Karpas-422 (cell line): ENCODE results near the gene MNT. TPM values are rescaled to one million over a fixed set of nuclear protein-coding genes. Genes with fewer than 3 reads are reported as not detected.

Source experiments
- DNase-seq: peaks from one replicate; pipeline ENCODE4 v3.0.0-alpha.2; 2015
- H2AFZ ChIP-seq: fragments of 200-600 bp; sonication (generic); 2 replicates; pipeline ENCODE4 v1.6.1; 2014; ENCODE audit warnings: antibody characterized with exemption, low read length, mixed read lengths
- H3K27ac ChIP-seq: fragments of 200-600 bp; sonication (generic); 2 replicates; pipeline ENCODE4 v1.5.1; 2014; ENCODE audit warnings: mild to moderate bottlenecking, low read length, moderate library complexity
- H3K27me3 ChIP-seq: fragments of 200-600 bp; sonication (generic); 2 replicates; pipeline ENCODE4 v1.6.1; 2014; ENCODE audit warnings: low read length, mixed read lengths
- H3K36me3 ChIP-seq: fragments of 200-600 bp; sonication (generic); 2 replicates; pipeline ENCODE4 v1.6.1; 2014; ENCODE audit warnings: low read length, mixed read lengths; ENCODE audit not compliant: insufficient read depth
- H3K4me1 ChIP-seq: fragments of 200-600 bp; sonication (generic); 2 replicates; pipeline ENCODE4 v1.6.1; 2014; ENCODE audit warnings: mild to moderate bottlenecking, low read length, mixed read lengths
- H3K4me2 ChIP-seq: fragments of 200-600 bp; sonication (generic); 2 replicates; pipeline ENCODE4 v1.6.1; 2014; ENCODE audit warnings: low read length, low read depth, mild to moderate bottlenecking; ENCODE audit not compliant: poor library complexity, severe bottlenecking
- H3K4me3 ChIP-seq: fragments of 200-600 bp; sonication (generic); 2 replicates; pipeline ENCODE4 v1.5.1; 2014; ENCODE audit warnings: mild to moderate bottlenecking, antibody characterized with exemption, low read length, mixed read lengths
- H3K79me2 ChIP-seq: fragments of 200-600 bp; sonication (generic); 2 replicates; pipeline ENCODE4 v1.6.1; 2014; ENCODE audit warnings: mild to moderate bottlenecking, low read length, mixed read lengths
- H3K9ac ChIP-seq: fragments of 200-600 bp; sonication (generic); 2 replicates; pipeline ENCODE4 v1.6.0; 2014; ENCODE audit warnings: low read length
- H3K9me2 ChIP-seq: fragments of 200-600 bp; sonication (generic), shearing (Covaris generic); replicated peaks from 2 replicates; pipeline ENCODE4 v1.6.0; 2014; ENCODE audit warnings: mild to moderate bottlenecking, low read length, moderate library complexity; ENCODE audit not compliant: insufficient read depth
- H3K9me3 ChIP-seq: fragments of 300-700, 200-600 bp; sonication (generic); 2 replicates; pipeline ENCODE4 v1.6.1; 2014; ENCODE audit warnings: low read length, mixed read lengths
- H4K20me1 ChIP-seq: fragments of 200-600 bp; sonication (generic); 2 replicates; pipeline ENCODE4 v1.6.1; 2014; ENCODE audit warnings: mild to moderate bottlenecking, antibody characterized with exemption, low read length, low read depth; ENCODE audit not compliant: insufficient read depth
- total RNA-seq: library from RNA; depleted of rRNA; stranded (reverse); fragments of >200 nt; shearing (Covaris generic); gene quantifications from 2 replicates; pipeline ENCODE4 v1.2.3, GENCODE V29; 2014; ENCODE audit warnings: low replicate concordance

The MNT gene
- total RNA-seq, 1 experiment from 2014 or later = 6.3 TPM

DNA sequence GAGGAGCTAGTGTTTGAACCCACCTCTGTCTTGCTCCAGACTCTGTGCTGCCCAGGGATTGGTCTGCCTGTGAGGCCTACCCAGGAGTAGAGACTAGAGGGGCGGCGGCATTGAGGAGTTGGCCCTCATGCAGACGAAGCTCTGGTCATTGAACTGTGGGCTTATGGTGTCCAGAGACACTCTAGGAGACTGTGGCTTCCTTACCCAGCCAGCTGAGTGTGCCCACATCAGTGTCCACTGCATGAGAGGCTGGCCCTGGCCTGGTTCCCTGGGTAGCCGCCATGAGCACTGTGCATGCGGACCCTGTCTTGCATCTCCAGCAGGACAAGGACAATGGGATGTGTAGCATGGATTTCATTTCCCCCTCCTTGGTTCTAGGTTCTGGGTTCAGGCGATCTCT lies 49.6 kb downstream of the MNT start:
- no peaks in the 10 kb centered on the region for H3K9me2 ChIP-seq
- H3K36me3 ChIP-seq = no peaks in the 10 kb centered on the region
- no peak overlapping the region for H3K27ac ChIP-seq
- H3K4me1 ChIP-seq = peaks cover 3% of the 10 kb centered on the region; the same call in 1 of the 2 replicates
- H4K20me1 ChIP-seq = no peaks in the 10 kb centered on the region
- no peaks in the 10 kb centered on the region for H3K27me3 ChIP-seq
- H3K4me3 ChIP-seq = no peak overlapping the region
- H3K4me2 ChIP-seq = no peak overlapping the region
- no peak overlapping the region for H2AFZ ChIP-seq
- no peak for DNase-seq
- no peaks in the 10 kb centered on the region for H3K9me3 ChIP-seq
- H3K9ac ChIP-seq = no peak overlapping the region
- peaks cover 14% of the 10 kb centered on the region for H3K79me2 ChIP-seq

DNA sequence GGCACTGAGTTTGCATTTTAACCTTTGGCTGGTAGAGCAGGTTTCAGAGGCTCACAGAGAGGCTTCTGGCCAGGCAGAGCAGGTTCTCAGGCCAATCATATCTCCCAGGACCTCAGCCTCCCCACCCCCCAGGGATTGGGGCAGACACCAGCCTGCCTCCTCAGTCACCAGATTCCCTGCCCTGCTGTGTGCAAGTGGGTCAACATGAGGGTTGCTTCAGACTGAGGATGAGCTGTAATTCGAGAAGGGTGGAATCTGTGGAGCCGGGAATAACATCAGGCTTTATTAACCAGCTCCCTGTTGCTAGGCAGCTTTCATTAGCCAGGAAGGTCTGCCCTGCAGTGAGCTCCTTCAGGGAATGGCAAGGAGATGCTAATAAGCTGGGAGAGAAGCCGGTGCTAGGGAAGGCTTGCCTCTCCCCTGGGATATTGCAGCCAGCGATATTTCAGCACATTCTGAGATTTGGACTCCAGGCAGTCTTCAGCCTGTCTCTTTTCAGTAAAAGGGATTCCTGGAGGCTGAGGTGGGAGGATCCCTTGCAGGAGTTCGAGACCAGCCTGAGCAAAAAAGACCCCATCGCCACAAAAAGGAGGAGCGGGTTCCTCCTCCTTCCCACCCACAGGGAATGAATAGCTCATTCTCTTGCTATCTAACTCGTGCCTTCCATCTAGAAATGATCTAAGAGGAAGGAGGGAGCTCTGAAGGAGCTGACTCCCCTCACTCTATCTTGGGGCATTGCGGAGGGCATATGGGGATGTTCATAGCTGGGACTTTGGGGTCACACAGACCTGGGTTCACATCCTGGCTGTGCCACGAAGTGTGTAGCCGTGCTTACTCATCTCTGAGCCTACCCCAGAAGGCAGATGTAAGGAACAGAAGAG lies 52.8 kb downstream of the MNT start:
- Histone ChIP-seq H3K36me3 (no peaks in the 10 kb centered on the region), H3K4me3 (no peak overlapping the region), H3K79me2 (peaks cover 13% of the 10 kb centered on the region), H3K9ac (no peak overlapping the region), H3K4me2 (no peak overlapping the region), H3K9me3 (no peaks in the 10 kb centered on the region), H3K27ac (no peak overlapping the region), H3K9me2 (no peaks in the 10 kb centered on the region), H2AFZ (no peak overlapping the region), H4K20me1 (no peaks in the 10 kb centered on the region), H3K4me1 (no peaks in the 10 kb centered on the region), H3K27me3 (no peaks in the 10 kb centered on the region)
- DNase-seq = no peak

GRCh38 chr17:2346475-2346874 lies 54.4 kb downstream of the MNT start:
- Histone ChIP-seq H3K79me2 (peaks cover 14% of the 10 kb centered on the region), H2AFZ (no peak overlapping the region), H3K9me2 (no peaks in the 10 kb centered on the region), H3K36me3 (no peaks in the 10 kb centered on the region), H3K4me2 (no peak overlapping the region), H3K27me3 (no peaks in the 10 kb centered on the region), H3K4me1 (no peaks in the 10 kb centered on the region), H3K4me3 (no peak overlapping the region), H3K27ac (no peak overlapping the region), H3K9ac (no peak overlapping the region), H4K20me1 (no peaks in the 10 kb centered on the region), H3K9me3 (no peaks in the 10 kb centered on the region)
- DNase-seq = no peak

DNA sequence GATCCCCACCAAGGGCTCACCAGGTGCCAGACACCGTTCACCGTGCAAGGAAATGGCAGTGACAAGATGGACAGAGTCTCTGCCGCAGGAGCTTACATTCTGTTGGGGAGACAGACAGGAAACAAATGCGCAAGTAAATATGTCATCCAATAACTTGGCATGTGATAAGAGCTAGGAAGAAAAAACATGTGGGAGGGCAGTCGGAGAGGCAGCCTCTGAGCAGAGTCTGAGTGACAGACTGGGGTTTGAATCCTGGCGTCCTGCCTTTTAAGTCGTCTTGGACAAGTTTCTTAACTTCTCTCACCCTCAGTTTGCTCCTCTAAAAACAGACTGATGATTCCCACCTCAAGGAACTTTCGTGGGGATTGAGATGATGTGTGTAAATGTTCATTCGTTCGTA lies 56.3 kb downstream of the MNT start:
- peaks cover 29% of the 10 kb centered on the region for H3K79me2 ChIP-seq
- no peak for DNase-seq
- H3K27me3 ChIP-seq = no peaks in the 10 kb centered on the region
- no peak overlapping the region for H3K9ac ChIP-seq
- H4K20me1 ChIP-seq = no peaks in the 10 kb centered on the region
- no peaks in the 10 kb centered on the region for H3K36me3 ChIP-seq
- no peaks in the 10 kb centered on the region for H3K4me1 ChIP-seq
- H3K27ac ChIP-seq = no peak overlapping the region
- H3K4me3 ChIP-seq = no peak overlapping the region
- H3K4me2 ChIP-seq = no peak overlapping the region
- H2AFZ ChIP-seq = no peak overlapping the region
- H3K9me3 ChIP-seq = no peaks in the 10 kb centered on the region
- no peaks in the 10 kb centered on the region for H3K9me2 ChIP-seq

DNA sequence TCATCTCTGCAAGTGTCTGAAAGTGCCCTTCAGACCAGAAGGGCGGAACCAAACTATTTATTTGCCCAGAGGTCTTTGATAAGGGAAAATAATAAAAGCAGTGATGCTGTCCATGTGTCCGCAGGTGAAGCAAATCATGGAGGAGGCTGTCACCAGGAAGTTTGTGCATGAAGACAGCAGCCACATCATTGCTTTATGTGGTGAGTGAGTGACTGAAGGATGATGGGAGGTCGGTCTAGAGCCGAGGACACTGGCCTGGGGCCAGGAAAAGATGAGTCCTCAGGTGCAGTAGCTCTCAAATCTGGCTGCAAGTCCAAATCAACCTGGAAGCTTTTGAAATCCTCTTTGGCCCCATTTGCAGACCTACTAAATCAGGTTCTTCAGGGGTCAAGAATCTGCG lies 57.4 kb downstream of the MNT start:
- Histone ChIP-seq H4K20me1 (no peaks in the 10 kb centered on the region), H3K9me3 (no peaks in the 10 kb centered on the region), H3K27me3 (no peaks in the 10 kb centered on the region), H3K9ac (no peak overlapping the region), H3K4me3 (no peak overlapping the region), H3K4me1 (peaks cover 1% of the 10 kb centered on the region), H3K9me2 (no peaks in the 10 kb centered on the region), H3K27ac (no peak overlapping the region), H3K4me2 (no peak overlapping the region), H3K36me3 (no peaks in the 10 kb centered on the region), H3K79me2 (peaks cover 38% of the 10 kb centered on the region), H2AFZ (no peak overlapping the region)
- no peak for DNase-seq

DNA sequence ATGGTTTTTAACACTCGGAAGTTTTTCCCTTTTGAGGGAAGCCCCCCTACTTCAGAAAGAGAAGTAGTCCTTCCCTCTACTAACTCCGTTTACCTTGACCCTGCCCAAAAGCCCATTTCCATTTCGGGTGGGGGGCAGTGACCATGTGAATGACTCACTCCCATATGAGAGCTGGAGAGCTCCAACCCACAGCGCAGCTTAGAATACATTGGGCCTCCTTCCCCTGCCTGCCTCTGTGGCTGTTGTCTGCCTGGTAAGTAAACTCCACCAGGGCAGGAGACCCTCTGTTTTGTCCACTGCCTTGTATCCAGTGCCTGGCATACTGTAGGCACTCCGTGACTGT lies 62.6 kb downstream of the MNT start:
- Histone ChIP-seq H2AFZ (peak overlapping the region; percentile 16; the same call in 1 of the 2 replicates), H3K27ac (peak overlapping the region; percentile 69; the same call in 1 of the 2 replicates), H4K20me1 (no peaks in the 10 kb centered on the region), H3K9ac (peak overlapping the region; percentile 94), H3K27me3 (no peaks in the 10 kb centered on the region), H3K9me3 (no peaks in the 10 kb centered on the region), H3K9me2 (no peaks in the 10 kb centered on the region), H3K4me1 (peaks cover 26% of the 10 kb centered on the region), H3K4me3 (peak overlapping the region; percentile 91), H3K79me2 (peaks cover 74% of the 10 kb centered on the region), H3K36me3 (peaks cover 25% of the 10 kb centered on the region), H3K4me2 (peak overlapping the region; percentile 81)
- DNase-seq = peak; percentile 43

GRCh38 chr17:2337544-2338314 lies 63.1 kb downstream of the MNT start:
- Histone ChIP-seq H3K4me2 (peak overlapping the region; percentile 81), H3K4me1 (peaks cover 26% of the 10 kb centered on the region), H2AFZ (peak overlapping the region; percentile 16; the same call in 1 of the 2 replicates), H3K9me3 (no peaks in the 10 kb centered on the region), H4K20me1 (no peaks in the 10 kb centered on the region), H3K9ac (peak overlapping the region; percentile 94), H3K27ac (peak overlapping the region; percentile 69), H3K9me2 (no peaks in the 10 kb centered on the region), H3K36me3 (peaks cover 30% of the 10 kb centered on the region), H3K4me3 (peak overlapping the region; percentile 91), H3K79me2 (peaks cover 77% of the 10 kb centered on the region), H3K27me3 (no peaks in the 10 kb centered on the region)
- DNase-seq = peak; percentile 83

GRCh38 chr17:2336852-2337543 lies 63.9 kb downstream of the MNT start, which contains the start of gene SGSM2:
TSS of gene SGSM2 (plus strand) at chr17:2337501. CDS start at chr17:2337689, 188 bp downstream.
- peak; percentile 91 for DNase-seq
- peak within 1 kb of the TSS; percentile 94 for H3K9ac ChIP-seq

More at GRCh38 chr17:2336852-2337543, 63.9 kb downstream of the MNT start, which contains the start of gene SGSM2:
- Histone ChIP-seq H3K27ac (peak within 1 kb of the TSS; percentile 69), H2AFZ (peak within 1 kb of the TSS; percentile 71; the same call in 1 of the 2 replicates), H3K4me1 (peaks cover 26% of the 10 kb centered on the region), H3K27me3 (no peaks in the 10 kb centered on the region), H3K36me3 (peaks cover 35% of the 10 kb centered on the region), H3K4me3 (peak within 1 kb of the TSS; percentile 91), H3K79me2 (peaks cover 80% of the 10 kb centered on the region), H3K9me3 (no peaks in the 10 kb centered on the region), H3K9me2 (no peaks in the 10 kb centered on the region), H4K20me1 (no peaks in the 10 kb centered on the region), H3K4me2 (peak within 1 kb of the TSS; percentile 86)
